Measurements from ENCODE around the gene RELL2.

- TF ChIP-seq, protein P1, sequence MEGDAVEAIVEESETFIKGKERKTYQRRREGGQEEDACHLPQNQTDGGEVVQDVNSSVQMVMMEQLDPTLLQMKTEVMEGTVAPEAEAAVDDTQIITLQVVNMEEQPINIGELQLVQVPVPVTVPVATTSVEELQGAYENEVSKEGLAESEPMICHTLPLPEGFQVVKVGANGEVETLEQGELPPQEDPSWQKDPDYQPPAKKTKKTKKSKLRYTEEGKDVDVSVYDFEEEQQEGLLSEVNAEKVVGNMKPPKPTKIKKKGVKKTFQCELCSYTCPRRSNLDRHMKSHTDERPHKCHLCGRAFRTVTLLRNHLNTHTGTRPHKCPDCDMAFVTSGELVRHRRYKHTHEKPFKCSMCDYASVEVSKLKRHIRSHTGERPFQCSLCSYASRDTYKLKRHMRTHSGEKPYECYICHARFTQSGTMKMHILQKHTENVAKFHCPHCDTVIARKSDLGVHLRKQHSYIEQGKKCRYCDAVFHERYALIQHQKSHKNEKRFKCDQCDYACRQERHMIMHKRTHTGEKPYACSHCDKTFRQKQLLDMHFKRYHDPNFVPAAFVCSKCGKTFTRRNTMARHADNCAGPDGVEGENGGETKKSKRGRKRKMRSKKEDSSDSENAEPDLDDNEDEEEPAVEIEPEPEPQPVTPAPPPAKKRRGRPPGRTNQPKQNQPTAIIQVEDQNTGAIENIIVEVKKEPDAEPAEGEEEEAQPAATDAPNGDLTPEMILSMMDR (conservative IDR thresholded peaks at IDR 0.05): no peak
- no peak for TF ChIP-seq EZH2 (IDR thresholded peaks at IDR 0.05; ENCODE audit: low read depth)
Measured at GRCh38 chr5:141663506-141663905, 26.7 kb downstream of the RELL2 start.

Data from PC-9 (cell line).